Measurements from ENCODE around the gene KLHL29. TPM values are rescaled to one million over a fixed set of nuclear protein-coding genes. Genes with fewer than 3 reads are reported as not detected.

Gene KLHL29
- total and polyA plus RNA-seq, 8 donors: 1.8 to 10.5 (median 2.8) TPM

GRCh38 chr2:23754970-23755369, 370.0 kb downstream of the KLHL29 start:
- Histone ChIP-seq H3K27ac (no peak overlapping the region), H3K4me1 (peaks cover 0 to 12% of the 10 kb centered on the region in 2 donors), H3K36me3 (peaks cover 0 to 34% of the 10 kb centered on the region in 2 donors), H3K27me3 (no peaks in the 10 kb centered on the region), H3K9me3 (no peaks in the 10 kb centered on the region), H3K4me3 (no peak overlapping the region)
- no peak for TF ChIP-seq CTCF (IDR thresholded peaks at IDR 0.05)
- intact Hi-C loops (cut with DNase I): no loop called here
- DNase-seq (no peak), ATAC-seq (no peak)

GRCh38 chr2:23756593-23757292, 371.8 kb downstream of the KLHL29 start:
- Histone ChIP-seq H3K4me1 (peaks cover 0 to 12% of the 10 kb centered on the region in 2 donors), H3K36me3 (peaks cover 0 to 20% of the 10 kb centered on the region in 2 donors), H3K4me3 (no peak overlapping the region), H3K9me3 (no peaks in the 10 kb centered on the region), H3K27ac (no peak overlapping the region), H3K27me3 (no peaks in the 10 kb centered on the region)
- ATAC-seq: peak; percentile 77
- TF ChIP-seq CTCF (IDR thresholded peaks at IDR 0.05): no peak
- intact Hi-C loops (cut with DNase I): no loop called here
- DNase-seq: no peak

- no peak for TF ChIP-seq CTCF (IDR thresholded peaks at IDR 0.05)
- Histone ChIP-seq H3K27ac (no peak overlapping the region), H3K9me3 (no peaks in the 10 kb centered on the region), H3K27me3 (no peaks in the 10 kb centered on the region), H3K4me1 (peaks cover 0 to 12% of the 10 kb centered on the region in 2 donors), H3K4me3 (no peak overlapping the region), H3K36me3 (peaks cover 0 to 16% of the 10 kb centered on the region in 2 donors)
- intact Hi-C loops (cut with DNase I): no loop called here
- DNase-seq (no peak), ATAC-seq (peak; percentile 22)
These were observed 372.9 kb downstream of the KLHL29 start for GRCh38 chr2:23757686-23758433.
